ENCODE measurements around the gene ATM. TPM values are rescaled to one million over a fixed set of nuclear protein-coding genes. Genes with fewer than 3 reads are reported as not detected.

ATM gene
- total and polyA plus RNA-seq, 2 experiments from 2014 or later, result 27.6 to 59.3 TPM

DNA sequence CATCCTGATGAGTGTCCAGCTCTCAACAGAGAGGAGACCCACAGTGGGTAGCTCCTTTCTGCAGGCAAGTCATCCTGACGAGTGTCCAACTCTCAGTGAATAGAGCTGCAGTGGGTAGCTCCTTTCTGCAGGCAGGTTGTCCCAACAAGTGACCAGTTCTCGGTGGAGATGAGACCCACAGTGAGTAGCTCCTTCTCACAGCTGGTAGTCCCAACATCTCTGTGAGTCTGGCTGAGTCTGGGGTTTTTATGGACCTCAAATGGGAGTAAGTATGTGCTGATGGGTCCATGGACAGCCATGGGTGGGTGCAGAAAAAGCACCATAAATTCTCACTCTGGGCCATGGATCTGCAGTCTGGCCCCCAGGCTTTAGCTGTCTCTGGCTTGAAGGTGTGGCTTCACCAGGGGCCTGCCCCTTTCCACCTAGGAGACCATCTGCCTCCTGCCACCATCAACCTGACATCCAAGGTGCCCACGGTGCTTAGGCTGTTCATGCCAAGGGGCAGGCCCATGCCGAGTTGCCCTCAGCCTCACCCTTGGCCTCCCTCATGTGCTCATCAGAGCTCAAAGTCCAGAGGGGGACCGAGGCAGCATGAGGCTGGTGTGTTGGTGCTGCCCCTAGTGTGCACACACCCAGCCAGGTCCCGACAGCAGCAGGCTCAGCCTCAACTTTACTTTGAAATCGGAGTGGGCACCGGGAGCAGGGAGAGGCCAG, 15.7 kb upstream of the ATM start:
- no peak for DNase-seq (ENCODE audit: low spot score)
- Mint-ChIP-seq H3K27ac (no peak overlapping the region), H3K9me3 (peaks cover 50% of the 10 kb centered on the region), H3K27me3 (ENCODE audit: insufficient read depth, low read depth, poor library complexity) (peaks cover 1% of the 10 kb centered on the region), H3K36me3 (ENCODE audit: low read depth) (peaks cover 90% of the 10 kb centered on the region), H3K4me1 (no peaks in the 10 kb centered on the region), H3K4me3 (no peak overlapping the region)
- Histone ChIP-seq H3K36me3 (ENCODE audit: insufficient read depth) (peaks cover 38% of the 10 kb centered on the region), H3K9me2 (ENCODE audit: insufficient read depth) (no peaks in the 10 kb centered on the region), H3K79me2 (replicated peaks; ENCODE audit: insufficient read depth) (peaks cover 89% of the 10 kb centered on the region), H3F3A (replicated peaks; ENCODE audit: low read depth) (no peaks in the 10 kb centered on the region), H3K4me3 (no peak overlapping the region), H3K27ac (ENCODE audit: low read depth) (no peak overlapping the region), H3K4me1 (ENCODE audit: insufficient read depth) (no peaks in the 10 kb centered on the region), H2AFZ (no peak overlapping the region), H4K20me1 (replicated peaks; ENCODE audit: insufficient read depth) (peaks cover 12% of the 10 kb centered on the region; the same call in 1 of the 2 replicates), H3K4me2 (no peak overlapping the region), H3K27me3 (ENCODE audit: insufficient read depth) (no peaks in the 10 kb centered on the region)
- no peak for ATAC-seq
- TF ChIP-seq CREB1 (CRISPR knock-in tag; IDR thresholded peaks at IDR 0.05; ENCODE audit: low read depth), result no peak
- TF ChIP-seq EZH2phosphoT487 (IDR thresholded peaks at IDR 0.05; ENCODE audit: unreplicated experiment), result no peak
- no peak for TF ChIP-seq JUNB (IDR thresholded peaks at IDR 0.05; ENCODE audit: unreplicated experiment)
- TF ChIP-seq NANOG (IDR thresholded peaks at IDR 0.05; ENCODE audit: borderline replicate concordance), result no peak
- TF ChIP-seq POLR2AphosphoS5 (IDR thresholded peaks at IDR 0.05; ENCODE audit: low read depth), result no peak

DNA sequence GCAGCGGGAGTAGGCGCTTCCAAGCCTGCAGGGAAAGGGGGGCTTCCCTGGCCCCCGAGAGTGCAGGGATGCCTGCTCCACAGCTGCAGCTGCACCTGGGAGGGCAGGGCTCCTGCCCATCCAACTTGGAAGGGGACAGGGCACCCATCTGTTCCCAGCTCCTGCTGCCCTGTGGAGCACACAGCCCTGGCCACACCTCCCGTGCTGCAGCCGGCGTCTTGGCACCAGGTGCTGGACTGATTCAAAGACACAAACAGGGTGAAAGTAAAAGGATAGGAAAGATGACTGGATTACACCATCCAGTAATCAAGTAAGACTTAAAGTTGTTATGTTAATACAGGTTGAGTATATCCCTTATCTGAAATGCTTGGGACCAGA, 15.2 kb upstream of the ATM start:
- no peaks in the 10 kb centered on the region for H3K4me1 Mint-ChIP-seq
- H3K36me3 Mint-ChIP-seq (ENCODE audit: low read depth), result peaks cover 95% of the 10 kb centered on the region
- H3K36me3 ChIP-seq (ENCODE audit: insufficient read depth), result peaks cover 38% of the 10 kb centered on the region

DNA sequence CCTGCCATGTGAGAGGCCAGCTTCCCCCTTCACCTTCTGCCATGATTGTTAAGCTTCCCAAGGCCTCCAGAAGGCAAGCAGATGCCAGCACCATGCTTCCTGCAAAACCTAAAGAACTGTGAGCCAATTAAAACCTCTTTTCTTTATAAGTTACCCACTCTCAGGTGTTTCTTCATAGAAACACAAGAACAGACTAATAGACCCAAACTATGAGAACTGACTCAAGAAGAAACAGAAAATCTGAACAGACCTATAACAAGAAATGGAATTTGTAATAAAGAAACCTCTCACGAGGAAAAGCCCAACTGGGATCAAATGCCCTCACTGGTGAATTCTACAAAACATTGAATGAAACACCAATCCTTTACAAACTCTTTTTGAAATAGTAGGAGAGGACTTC, 12.4 kb upstream of the ATM start:
- Histone ChIP-seq H3K79me2 (replicated peaks; ENCODE audit: insufficient read depth) (peaks cover 91% of the 10 kb centered on the region), H3K36me3 (ENCODE audit: insufficient read depth) (peaks cover 19% of the 10 kb centered on the region), H4K20me1 (replicated peaks; ENCODE audit: insufficient read depth) (peaks cover 19% of the 10 kb centered on the region; the same call in 1 of the 2 replicates), H3K27ac (ENCODE audit: low read depth) (no peak overlapping the region), H3K9me2 (ENCODE audit: insufficient read depth) (no peaks in the 10 kb centered on the region), H3K27me3 (ENCODE audit: insufficient read depth) (no peaks in the 10 kb centered on the region), H2AFZ (no peak overlapping the region), H3F3A (replicated peaks; ENCODE audit: low read depth) (no peaks in the 10 kb centered on the region), H3K4me2 (no peak overlapping the region), H3K4me1 (ENCODE audit: insufficient read depth) (no peaks in the 10 kb centered on the region), H3K4me3 (no peak overlapping the region)
- DNase-seq (ENCODE audit: low spot score) (no peak), ATAC-seq (no peak)
- H3K27me3 Mint-ChIP-seq (ENCODE audit: insufficient read depth, low read depth, poor library complexity), result peaks cover 1% of the 10 kb centered on the region
- H3K9me3 Mint-ChIP-seq, result peaks cover 30% of the 10 kb centered on the region
- no peaks in the 10 kb centered on the region for H3K4me1 Mint-ChIP-seq
- H3K36me3 Mint-ChIP-seq (ENCODE audit: low read depth), result peaks cover 79% of the 10 kb centered on the region
- TF ChIP-seq NANOG (IDR thresholded peaks at IDR 0.05; ENCODE audit: borderline replicate concordance) (no peak), STAT1 (IDR thresholded peaks at IDR 0.05; ENCODE audit: unreplicated experiment) (no peak), ZNF331 (CRISPR knock-in tag; IDR thresholded peaks at IDR 0.05; ENCODE audit: low read depth) (no peak), EZH2phosphoT487 (IDR thresholded peaks at IDR 0.05; ENCODE audit: unreplicated experiment) (no peak), CTCF (conservative IDR thresholded peaks at IDR 0.05; ENCODE audit: low read depth in 2 of 2) (no peak)
- TF ChIP-seq, protein P1, sequence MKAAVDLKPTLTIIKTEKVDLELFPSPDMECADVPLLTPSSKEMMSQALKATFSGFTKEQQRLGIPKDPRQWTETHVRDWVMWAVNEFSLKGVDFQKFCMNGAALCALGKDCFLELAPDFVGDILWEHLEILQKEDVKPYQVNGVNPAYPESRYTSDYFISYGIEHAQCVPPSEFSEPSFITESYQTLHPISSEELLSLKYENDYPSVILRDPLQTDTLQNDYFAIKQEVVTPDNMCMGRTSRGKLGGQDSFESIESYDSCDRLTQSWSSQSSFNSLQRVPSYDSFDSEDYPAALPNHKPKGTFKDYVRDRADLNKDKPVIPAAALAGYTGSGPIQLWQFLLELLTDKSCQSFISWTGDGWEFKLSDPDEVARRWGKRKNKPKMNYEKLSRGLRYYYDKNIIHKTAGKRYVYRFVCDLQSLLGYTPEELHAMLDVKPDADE (IDR thresholded peaks at IDR 0.05), result no peak
- H3K4me3 Mint-ChIP-seq, result no peak overlapping the region
- 0 out of 2 replicates have a peak overlapping the region, but pooled peaks have one; percentile 23 for H3K27ac Mint-ChIP-seq

More for the DNA sequence above, 15.2 kb upstream of the ATM start:
- DNase-seq (ENCODE audit: low spot score), result no peak
- Mint-ChIP-seq H3K27ac (no peak overlapping the region), H3K9me3 (peaks cover 50% of the 10 kb centered on the region), H3K4me3 (no peak overlapping the region), H3K27me3 (ENCODE audit: insufficient read depth, low read depth, poor library complexity) (peaks cover 1% of the 10 kb centered on the region)
- no peaks in the 10 kb centered on the region for H3K4me1 ChIP-seq (ENCODE audit: insufficient read depth)
- no peaks in the 10 kb centered on the region for H3K9me2 ChIP-seq (ENCODE audit: insufficient read depth)
- no peak overlapping the region for H3K4me2 ChIP-seq
- H3K27ac ChIP-seq (ENCODE audit: low read depth), result no peak overlapping the region
- no peaks in the 10 kb centered on the region for H3K27me3 ChIP-seq (ENCODE audit: insufficient read depth)
- no peak for ATAC-seq
- H4K20me1 ChIP-seq (replicated peaks; ENCODE audit: insufficient read depth), result peaks cover 12% of the 10 kb centered on the region
- TF ChIP-seq POLR2AphosphoS5 (IDR thresholded peaks at IDR 0.05; ENCODE audit: low read depth) (no peak), EZH2 (IDR thresholded peaks at IDR 0.05; ENCODE audit: low read depth, unreplicated experiment) (no peak)
- H2AFZ ChIP-seq, result no peak overlapping the region
- no peaks in the 10 kb centered on the region for H3F3A ChIP-seq (replicated peaks; ENCODE audit: low read depth)
- H3K79me2 ChIP-seq (replicated peaks; ENCODE audit: insufficient read depth), result peaks cover 89% of the 10 kb centered on the region
- no peak overlapping the region for H3K4me3 ChIP-seq
